ENCODE data around the gene CHRNA1. TPM values are rescaled to one million over a fixed set of nuclear protein-coding genes. Genes with fewer than 3 reads are reported as not detected.

The CHRNA1 gene
- total RNA-seq, 1 experiment from 2014 or later: not detected

GRCh38 chr2:174760845-174761473, 3.3 kb downstream of the CHRNA1 start:
- no peak for DNase-seq (ENCODE audit: low read depth)

- no peak for DNase-seq (ENCODE audit: low read depth)
Observed at GRCh38 chr2:174759381-174760065, 4.7 kb downstream of the CHRNA1 start.

- DNase-seq (ENCODE audit: low read depth): no peak
Observed at GRCh38 chr2:174756743-174757142, 7.5 kb downstream of the CHRNA1 start.

GRCh38 chr2:174753038-174753633, 11.1 kb downstream of the CHRNA1 start:
- peak; percentile 27 for DNase-seq (ENCODE audit: low read depth)

- no peak for DNase-seq (ENCODE audit: low read depth)
Observed at GRCh38 chr2:174752403-174753037, 11.8 kb downstream of the CHRNA1 start.

GRCh38 chr2:174750923-174751441, 13.3 kb downstream of the CHRNA1 start:
- DNase-seq (ENCODE audit: low read depth): no peak

- DNase-seq (ENCODE audit: low read depth): no peak
Observed at GRCh38 chr2:174749793-174750192, 14.5 kb downstream of the CHRNA1 start.

GRCh38 chr2:174748948-174749347, 15.3 kb downstream of the CHRNA1 start:
- peak; percentile 64 for DNase-seq (ENCODE audit: low read depth)

GRCh38 chr2:174745142-174745541, 19.1 kb downstream of the CHRNA1 start:
- DNase-seq (ENCODE audit: low read depth): no peak

GRCh38 chr2:174744111-174744510, 20.2 kb downstream of the CHRNA1 start:
- no peak for DNase-seq (ENCODE audit: low read depth)

- DNase-seq (ENCODE audit: low read depth): no peak
Observed at GRCh38 chr2:174740721-174741120, 23.6 kb downstream of the CHRNA1 start.

GRCh38 chr2:174738841-174739240, 25.4 kb downstream of the CHRNA1 start:
- no peak for DNase-seq (ENCODE audit: low read depth)

GRCh38 chr2:174731546-174731945, 32.7 kb downstream of the CHRNA1 start:
- DNase-seq (ENCODE audit: low read depth): no peak

GRCh38 chr2:174730698-174731018, 33.6 kb downstream of the CHRNA1 start:
- no peak for DNase-seq (ENCODE audit: low read depth)

GRCh38 chr2:174729797-174730697, 34.2 kb downstream of the CHRNA1 start:
- DNase-seq (ENCODE audit: low read depth): peak; percentile 61

GRCh38 chr2:174728096-174728495, 36.2 kb downstream of the CHRNA1 start:
- DNase-seq (ENCODE audit: low read depth): no peak

GRCh38 chr2:174726212-174726611, 38.1 kb downstream of the CHRNA1 start:
- no peak for DNase-seq (ENCODE audit: low read depth)

- no peak for DNase-seq (ENCODE audit: low read depth)
Observed at GRCh38 chr2:174722942-174723592, 41.2 kb downstream of the CHRNA1 start.

- DNase-seq (ENCODE audit: low read depth): no peak
Observed at GRCh38 chr2:174719016-174719415, 45.3 kb downstream of the CHRNA1 start.

- no peak for DNase-seq (ENCODE audit: low read depth)
Observed at GRCh38 chr2:174718591-174718990, 45.7 kb downstream of the CHRNA1 start.

- no peak for DNase-seq (ENCODE audit: low read depth)
Observed at GRCh38 chr2:174717916-174718315, 46.4 kb downstream of the CHRNA1 start.
